ENCODE measurements around the gene SLC1A6. TPM values are rescaled to one million over a fixed set of nuclear protein-coding genes. Genes with fewer than 3 reads are reported as not detected.
A peak's percentile ranks its signal among the peaks of the same experiment; 100 is the strongest.

SLC1A6 gene
- total RNA-seq, 4 donors from 2014 or later: not detected

- Histone ChIP-seq H3K4me1 (no peaks in the 10 kb centered on the region), H3K27me3 (no peaks in the 10 kb centered on the region), H3K36me3 (no peaks in the 10 kb centered on the region), H3K9me3 (peaks cover 0 to 38% (median 36%) of the 10 kb centered on the region in 4 donors), H3K4me3 (no peak overlapping the region), H3K27ac (replicated peaks in 1 of 4) (no peak overlapping the region)
- TF ChIP-seq POLR2AphosphoS5 (IDR thresholded peaks at IDR 0.05) (no peak), EP300 (IDR thresholded peaks at IDR 0.05) (no peak), CTCF (IDR thresholded peaks at IDR 0.05) (no peak), POLR2A (IDR thresholded peaks at IDR 0.05; ENCODE audit: low read depth) (no peak)
- WGBS: 94% methylated on average over 19 of the region's 24 CpGs
- peak; percentile 21 for DNase-seq (ENCODE audit: extremely low spot score)
- intact Hi-C loops (cut with DNase I): no loop called here
Observed at GRCh38 chr19:14961956-14962685, 17.5 kb downstream of the SLC1A6 start.

GRCh38 chr19:14959263-14959662 lies 20.4 kb downstream of the SLC1A6 start:
- intact Hi-C loops (cut with DNase I): no loop called here
- Histone ChIP-seq H3K36me3 (no peaks in the 10 kb centered on the region), H3K9me3 (peaks cover 0 to 54% (median 37%) of the 10 kb centered on the region in 4 donors), H3K27ac (replicated peaks in 1 of 4) (no peak overlapping the region), H3K27me3 (peaks cover 0 to 15% (median 1%) of the 10 kb centered on the region in 4 donors), H3K4me1 (no peaks in the 10 kb centered on the region), H3K4me3 (no peak overlapping the region)
- DNase-seq (ENCODE audit: extremely low spot score): no peak
- TF ChIP-seq CTCF (IDR thresholded peaks at IDR 0.05) (no peak), POLR2A (IDR thresholded peaks at IDR 0.05; ENCODE audit: low read depth) (no peak)
- 79% methylated on average over 1 of the region's 1 CpG for WGBS

- WGBS: 88% methylated on average over 3 of the region's 3 CpGs
- Histone ChIP-seq H3K4me1 (no peaks in the 10 kb centered on the region), H3K27me3 (peaks cover 0 to 25% (median 4%) of the 10 kb centered on the region in 4 donors), H3K9me3 (peaks cover 0 to 55% (median 33%) of the 10 kb centered on the region in 4 donors), H3K4me3 (no peak overlapping the region), H3K27ac (replicated peaks in 1 of 4) (no peak overlapping the region), H3K36me3 (no peaks in the 10 kb centered on the region)
- no peak for DNase-seq (ENCODE audit: extremely low spot score)
- intact Hi-C loops (cut with DNase I): no loop called here
- TF ChIP-seq EP300 (IDR thresholded peaks at IDR 0.05) (no peak), POLR2A (IDR thresholded peaks at IDR 0.05; ENCODE audit: low read depth) (no peak), CTCF (IDR thresholded peaks at IDR 0.05) (no peak), POLR2AphosphoS5 (IDR thresholded peaks at IDR 0.05) (no peak)
Observed at GRCh38 chr19:14957464-14957863, 22.2 kb downstream of the SLC1A6 start.

GRCh38 chr19:14954071-14954655 lies 25.5 kb downstream of the SLC1A6 start:
- intact Hi-C loops (cut with DNase I): no loop called here
- Histone ChIP-seq H3K4me1 (no peaks in the 10 kb centered on the region), H3K4me3 (no peak overlapping the region), H3K36me3 (no peaks in the 10 kb centered on the region), H3K27ac (replicated peaks in 1 of 4) (no peak overlapping the region), H3K9me3 (peaks cover 0 to 37% (median 22%) of the 10 kb centered on the region in 4 donors), H3K27me3 (peaks cover 0 to 33% (median 4%) of the 10 kb centered on the region in 4 donors)
- DNase-seq (ENCODE audit: extremely low spot score): no peak
- WGBS: 34% methylated on average over 22 of the region's 24 CpGs
- TF ChIP-seq CTCF (IDR thresholded peaks at IDR 0.05) (no peak), POLR2A (IDR thresholded peaks at IDR 0.05; ENCODE audit: low read depth) (no peak), POLR2AphosphoS5 (IDR thresholded peaks at IDR 0.05) (no peak), EP300 (IDR thresholded peaks at IDR 0.05) (no peak)

Data from esophagus muscularis mucosa (tissue), 4 donors.